IPS-11a (cell line): Measurements from ENCODE around the gene IYD.

Experiments used
- H3K4me3 ChIP-seq: one replicate; pipeline ENCODE4 v1.5.1; 2013; ENCODE audit warnings: low read depth, low read length, control low read depth

Gene IYD, protein sequence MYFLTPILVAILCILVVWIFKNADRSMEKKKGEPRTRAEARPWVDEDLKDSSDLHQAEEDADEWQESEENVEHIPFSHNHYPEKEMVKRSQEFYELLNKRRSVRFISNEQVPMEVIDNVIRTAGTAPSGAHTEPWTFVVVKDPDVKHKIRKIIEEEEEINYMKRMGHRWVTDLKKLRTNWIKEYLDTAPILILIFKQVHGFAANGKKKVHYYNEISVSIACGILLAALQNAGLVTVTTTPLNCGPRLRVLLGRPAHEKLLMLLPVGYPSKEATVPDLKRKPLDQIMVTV

DNA sequence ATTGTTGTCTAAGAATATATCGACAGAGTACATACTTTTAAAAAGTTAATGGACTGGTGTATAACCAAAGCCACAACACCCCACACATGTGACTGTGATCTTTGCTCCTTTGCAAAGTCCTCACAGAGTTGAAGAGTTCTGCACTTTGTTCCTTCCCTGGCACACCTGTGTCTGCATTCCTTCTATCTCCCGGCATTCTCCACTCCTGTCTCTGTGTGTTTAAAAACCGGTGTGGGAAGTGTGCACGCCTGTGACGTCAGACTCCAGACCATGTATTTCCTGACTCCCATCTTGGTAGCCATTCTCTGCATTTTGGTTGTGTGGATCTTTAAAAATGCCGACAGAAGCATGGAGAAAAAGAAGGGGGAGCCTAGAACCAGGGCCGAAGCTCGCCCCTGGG, at the start of gene IYD:
IYD (plus strand) TSS at position 251 of the 400 bp plus-strand sequence; CDS start at position 271, 20 bp downstream.
- H3K4me3 ChIP-seq: no peak within 1 kb of the TSS

DNA sequence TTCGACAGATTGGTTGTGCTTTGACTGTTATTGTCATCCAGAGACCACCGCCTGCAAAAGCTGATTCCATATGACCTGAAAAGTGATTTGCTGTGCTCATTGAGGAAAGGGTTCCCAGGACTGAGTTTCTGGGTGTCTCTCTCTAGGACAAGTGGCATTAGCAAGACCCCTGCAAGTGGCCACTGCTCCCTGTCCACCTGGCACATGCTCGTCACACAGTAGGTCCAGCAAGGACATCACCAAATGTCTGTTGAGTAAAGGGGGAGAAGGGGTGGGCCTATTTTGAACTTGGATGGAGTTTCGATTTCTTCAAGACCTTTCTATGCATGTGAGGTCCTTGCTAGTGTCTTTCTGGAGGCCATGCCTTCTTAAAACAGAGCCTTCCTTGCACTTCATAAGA, 48.9 kb upstream of the IYD start:
- H3K4me3 ChIP-seq: no peak overlapping the region

DNA sequence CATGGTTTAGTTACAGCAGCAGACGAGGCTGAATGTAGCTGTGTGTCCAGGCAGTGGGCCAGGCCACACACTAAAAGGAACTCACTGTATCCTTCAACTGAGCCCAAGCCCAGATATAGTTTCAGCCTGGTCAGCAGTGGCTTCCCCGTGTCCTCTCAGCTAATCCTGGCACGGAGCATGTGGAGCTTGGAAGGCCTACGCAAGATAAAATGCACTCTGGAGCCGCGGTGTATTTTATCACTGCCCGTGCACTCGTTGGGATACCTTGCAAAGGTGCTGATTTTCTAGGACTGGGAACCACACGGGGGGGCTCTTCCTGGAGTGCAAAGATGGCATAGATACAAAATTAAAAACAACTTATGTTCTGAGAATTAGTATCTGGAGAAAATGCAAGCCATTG, 48.4 kb upstream of the IYD start:
- H3K4me3 ChIP-seq: no peak overlapping the region

DNA sequence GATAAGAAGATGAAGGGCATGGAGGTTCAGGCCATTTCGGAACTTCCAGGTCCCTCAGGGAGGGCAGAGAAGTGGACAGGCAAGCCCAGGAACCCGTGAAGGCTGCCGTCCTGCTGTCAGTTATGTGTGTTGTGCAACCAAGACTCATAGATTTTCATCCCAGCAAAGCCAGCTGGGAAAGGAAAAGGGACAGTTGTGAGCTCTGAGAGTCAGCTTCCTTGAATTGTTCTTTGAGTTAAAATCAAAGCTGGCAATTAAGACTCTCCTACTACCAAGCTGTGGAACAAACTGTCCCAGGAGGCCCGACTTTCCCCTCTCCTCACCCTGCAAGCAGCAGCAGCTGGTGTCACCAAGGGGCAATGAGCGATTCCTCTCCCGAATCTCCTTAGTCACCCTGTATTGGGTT, 46.3 kb upstream of the IYD start:
- H3K4me3 ChIP-seq: no peak overlapping the region

DNA sequence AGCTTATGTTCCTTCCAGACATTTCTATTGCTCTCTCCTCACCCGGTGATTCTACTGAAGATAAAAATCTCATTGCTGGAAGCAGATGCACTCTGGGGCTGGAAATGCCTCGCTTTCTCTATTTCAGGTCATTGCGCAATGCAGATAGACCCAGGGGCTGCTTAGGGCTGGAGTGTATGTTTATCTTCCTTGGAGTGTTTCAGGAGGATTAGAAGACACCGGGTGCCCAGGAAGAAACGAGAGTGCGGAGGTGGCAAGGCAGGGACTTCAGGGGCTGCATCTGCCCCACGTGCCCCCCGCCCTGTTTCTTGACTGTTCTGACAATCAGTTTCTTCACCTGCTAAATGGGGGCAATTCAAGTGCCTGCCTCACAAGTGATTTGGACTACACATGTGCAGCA, 45.6 kb upstream of the IYD start:
- H3K4me3 ChIP-seq: no peak overlapping the region

DNA sequence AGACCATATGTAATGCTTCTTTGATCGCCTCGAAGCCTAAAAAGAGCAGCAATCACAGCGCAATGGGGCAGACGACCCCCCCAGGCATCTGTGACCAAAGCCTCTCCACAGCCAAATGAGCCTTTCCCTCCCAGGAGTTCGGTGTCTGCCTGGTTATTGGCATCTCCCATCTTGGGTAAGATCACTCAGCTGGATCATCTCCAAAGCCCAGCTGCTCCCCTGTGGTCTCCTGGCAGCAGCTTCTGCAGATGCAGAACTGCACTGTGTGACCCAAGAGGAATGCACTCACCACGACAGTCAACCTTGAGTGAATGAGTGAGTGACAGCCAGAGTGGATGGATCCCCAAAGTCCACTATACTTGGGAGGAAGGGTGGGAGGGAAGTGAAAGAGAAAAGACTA, 44.8 kb upstream of the IYD start:
- H3K4me3 ChIP-seq: no peak overlapping the region

DNA sequence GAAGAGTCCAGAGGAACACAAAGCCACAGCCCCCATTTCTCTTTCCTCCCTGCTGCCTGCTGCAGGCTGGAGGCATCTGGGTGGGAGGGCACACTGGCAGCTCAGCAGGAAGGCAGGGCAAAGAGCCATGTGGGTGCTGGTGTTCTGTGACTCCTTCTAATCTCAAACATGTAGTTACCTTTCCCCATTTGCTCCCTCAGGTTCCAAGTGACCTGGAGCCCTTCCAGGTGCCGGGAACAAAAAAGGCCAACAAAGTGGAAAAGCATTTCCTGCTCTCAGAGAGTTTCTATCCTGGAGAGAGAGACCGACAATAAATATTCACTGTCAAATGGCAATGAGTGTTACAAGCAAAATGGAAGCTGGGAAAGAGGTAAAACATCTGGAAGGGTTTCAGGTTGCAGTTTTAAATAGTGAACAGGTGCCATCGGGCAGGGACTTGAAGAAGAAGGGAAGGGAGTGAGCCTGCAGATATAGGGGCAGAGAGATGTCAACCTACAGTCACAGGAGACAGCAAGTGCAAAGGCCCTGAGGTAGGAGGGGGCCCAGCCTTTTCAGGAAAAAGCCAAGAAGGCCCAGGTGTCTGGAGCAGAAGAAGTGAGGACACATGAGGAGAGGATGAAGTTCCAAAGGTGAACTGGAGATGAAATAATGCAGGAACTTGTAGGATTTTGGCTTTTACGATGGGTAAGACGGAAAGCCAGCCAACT, 43.6 kb upstream of the IYD start:
- no peak overlapping the region for H3K4me3 ChIP-seq

DNA sequence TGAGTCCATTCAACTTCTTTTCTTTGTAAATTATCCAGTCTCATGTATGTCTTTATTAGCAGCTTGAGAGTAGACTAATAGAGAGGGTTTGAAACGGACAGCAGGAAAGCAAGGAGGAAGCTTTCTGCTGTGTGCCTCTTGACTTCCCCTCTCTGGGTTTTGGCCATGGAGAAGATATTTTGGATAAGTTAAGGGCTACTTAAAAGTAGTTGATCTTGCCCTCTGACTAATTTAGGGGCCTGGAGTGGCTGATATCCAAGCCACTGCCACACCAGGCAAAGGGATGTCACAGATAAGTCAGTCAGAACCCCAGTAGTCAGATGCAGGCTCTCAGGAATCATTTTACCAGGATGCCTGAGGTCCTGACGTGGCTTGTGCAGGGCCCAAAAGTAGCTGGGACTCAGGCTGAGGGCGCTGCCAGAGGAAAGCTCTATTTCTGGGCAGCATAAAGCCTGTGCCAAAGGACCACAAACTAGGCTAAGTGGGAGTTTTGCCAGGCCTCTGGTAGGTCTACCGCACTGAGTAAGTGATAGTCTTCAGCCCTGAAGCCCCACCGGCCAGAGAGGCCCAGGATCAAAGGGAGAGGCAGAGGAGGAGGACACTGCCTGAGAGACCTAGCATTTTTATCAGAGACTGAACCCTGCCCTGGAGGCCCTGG, 41.6 kb upstream of the IYD start:
- H3K4me3 ChIP-seq: no peak overlapping the region

DNA sequence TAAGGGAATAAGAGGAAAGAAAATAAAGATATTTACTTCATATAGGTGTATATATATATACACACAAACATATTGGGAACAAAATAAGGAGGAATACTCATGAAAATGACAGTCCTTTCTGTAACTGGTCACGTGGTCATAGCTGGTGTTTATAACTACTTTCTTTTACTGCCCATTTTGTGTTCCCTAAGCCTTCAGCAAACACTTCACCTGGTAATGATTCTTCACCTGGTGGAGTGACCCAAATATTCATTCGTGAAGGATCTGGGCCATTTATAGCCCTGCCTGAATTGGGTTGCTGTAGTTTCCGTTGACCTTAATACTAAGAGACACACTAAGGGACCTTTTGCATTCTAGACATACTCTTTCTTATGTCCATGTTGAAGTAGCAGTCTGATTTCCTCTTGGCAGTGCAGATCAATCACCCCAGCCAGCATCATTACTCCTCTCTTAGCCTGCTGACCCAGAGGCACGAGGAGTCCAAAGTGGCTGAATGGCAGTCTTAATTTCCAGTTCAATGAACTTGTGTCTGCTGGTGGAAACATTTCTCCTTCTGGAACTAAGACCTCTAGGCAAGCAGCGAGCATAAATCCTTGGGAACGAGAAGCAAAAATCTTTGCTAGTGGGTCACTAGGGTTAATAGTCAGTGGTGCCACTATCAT, 39.9 kb upstream of the IYD start:
- H3K4me3 ChIP-seq: no peak overlapping the region

DNA sequence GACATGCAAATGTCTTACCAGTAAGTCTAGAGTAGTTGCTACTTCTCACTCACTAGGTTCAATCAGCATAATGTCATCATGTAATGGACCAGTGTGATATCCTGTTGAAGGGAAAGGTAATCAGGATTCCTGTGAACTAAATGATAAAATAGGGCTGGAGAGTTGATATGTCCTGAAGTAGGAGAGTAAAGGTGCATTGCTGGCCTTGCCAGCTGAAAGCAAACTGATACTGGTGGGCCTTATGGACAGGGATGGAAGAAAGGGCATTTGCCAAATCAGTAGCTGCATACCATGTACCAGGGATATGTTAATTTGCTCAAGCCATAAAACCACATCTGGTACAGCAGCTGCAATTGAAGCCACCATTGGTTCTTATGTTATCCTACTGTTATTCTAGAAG, 37.5 kb upstream of the IYD start:
- H3K4me3 ChIP-seq: no peak overlapping the region

DNA sequence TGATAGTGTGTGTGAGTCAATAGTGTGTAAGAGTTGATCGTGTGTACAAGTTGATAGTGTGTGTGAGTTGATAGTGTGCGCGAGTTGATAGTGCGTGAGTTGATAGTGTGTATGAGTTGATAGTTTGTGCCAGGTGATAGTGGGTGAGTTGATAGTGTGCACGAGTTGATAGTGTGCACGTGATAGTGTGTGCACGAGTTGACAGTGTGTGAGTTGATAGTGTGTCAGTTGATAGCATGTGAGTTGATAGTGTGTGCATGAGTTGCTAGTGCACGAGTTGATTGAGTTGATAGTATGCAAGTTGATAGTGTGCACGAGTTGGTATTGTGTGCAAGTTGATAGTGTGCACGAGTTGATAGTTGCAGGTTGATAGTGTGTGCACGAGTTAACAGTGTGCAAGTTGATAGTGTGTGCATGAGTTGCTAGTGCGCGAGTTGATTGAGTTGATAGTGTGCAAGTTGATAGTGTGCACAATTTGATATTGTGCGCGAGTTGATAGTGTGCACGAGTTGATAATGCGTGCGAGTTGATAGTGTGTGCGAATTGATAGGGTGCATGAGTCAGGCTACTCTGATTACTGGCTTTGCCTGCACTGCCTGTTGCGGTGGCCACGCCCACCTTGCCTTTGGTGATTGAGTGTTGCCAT, 35.8 kb upstream of the IYD start:
- no peak overlapping the region for H3K4me3 ChIP-seq

DNA sequence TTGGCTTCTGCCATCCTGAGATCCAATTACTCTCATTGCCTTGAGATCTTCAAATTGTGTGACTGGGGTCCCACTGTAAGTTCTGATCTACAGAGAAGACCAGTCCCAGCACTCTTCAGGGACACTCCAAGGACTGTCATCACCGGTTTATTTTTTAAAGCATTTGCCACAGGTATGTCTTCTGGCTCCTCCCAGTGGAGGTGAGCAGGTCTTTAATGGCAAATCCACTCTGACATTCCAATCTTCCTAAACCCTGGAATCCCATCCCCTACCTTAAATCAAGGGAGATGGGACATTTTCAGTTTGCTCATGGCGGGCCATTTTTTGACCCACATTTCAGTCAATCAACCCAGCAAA, 35.2 kb upstream of the IYD start:
- no peak overlapping the region for H3K4me3 ChIP-seq

DNA sequence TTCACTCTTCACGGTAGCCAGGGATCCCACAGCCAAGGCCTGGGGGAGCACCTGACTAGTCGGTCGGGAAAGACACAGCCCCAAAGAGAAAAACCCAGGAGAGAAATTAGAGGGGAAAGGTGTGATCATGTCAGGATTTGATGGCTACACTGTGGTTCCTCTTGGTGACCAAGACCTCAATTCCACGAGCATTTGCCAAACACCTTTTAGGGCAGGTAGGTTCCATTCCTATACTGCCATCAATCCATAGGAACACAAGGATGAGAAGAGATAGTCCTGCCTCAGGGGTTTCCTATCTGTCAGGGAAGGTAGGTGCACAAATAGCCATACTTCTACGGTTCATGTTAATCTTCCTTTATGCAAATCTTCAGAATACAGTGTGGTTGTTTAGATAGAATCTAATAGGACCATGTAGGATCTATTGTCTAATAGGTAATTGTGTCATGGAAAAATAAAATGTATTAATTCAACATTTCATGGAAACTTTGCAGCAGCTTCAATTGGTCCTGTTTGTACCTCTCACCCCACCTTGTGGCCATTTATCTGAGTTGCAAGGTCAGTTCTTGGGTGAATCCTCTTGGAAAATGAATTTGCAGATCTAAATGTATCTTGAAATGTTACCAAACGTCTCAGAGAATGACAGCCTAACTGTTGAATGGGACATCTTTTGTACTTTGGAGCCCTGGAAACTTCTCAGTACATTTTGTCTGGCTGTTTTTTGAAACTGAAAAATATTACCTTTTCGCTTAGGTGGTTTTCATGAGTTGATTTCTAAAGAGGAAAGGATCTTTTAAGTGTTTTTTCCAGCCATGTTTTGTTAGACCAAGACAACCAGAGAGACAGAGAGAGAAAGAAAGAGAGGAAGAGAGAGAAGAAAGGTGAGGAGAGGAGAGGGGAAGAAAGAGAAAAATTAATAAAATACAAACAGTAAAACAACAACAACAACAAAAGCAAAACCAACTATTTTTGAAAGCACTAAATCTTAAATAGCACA, 33.7 kb upstream of the IYD start:
- no peak overlapping the region for H3K4me3 ChIP-seq

DNA sequence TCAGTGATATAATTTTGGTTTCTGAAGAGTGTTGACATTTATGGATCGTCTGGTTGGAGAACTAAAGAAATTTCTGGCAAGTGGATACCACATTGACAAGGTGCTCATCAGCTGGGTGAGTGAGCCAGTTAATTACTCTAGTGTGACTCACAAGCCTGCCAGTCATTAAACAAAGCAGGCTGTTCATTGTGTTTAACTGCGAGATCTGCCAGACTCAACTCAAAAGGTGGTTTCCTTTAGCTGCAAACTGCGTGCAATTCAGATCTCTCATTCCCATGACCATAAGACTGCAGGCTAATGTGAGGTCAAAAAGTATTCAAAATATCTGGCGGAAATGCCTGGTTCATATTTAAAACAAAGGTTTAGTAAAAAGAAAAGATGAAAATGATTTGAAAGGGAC, 32.5 kb upstream of the IYD start:
- no peak overlapping the region for H3K4me3 ChIP-seq

DNA sequence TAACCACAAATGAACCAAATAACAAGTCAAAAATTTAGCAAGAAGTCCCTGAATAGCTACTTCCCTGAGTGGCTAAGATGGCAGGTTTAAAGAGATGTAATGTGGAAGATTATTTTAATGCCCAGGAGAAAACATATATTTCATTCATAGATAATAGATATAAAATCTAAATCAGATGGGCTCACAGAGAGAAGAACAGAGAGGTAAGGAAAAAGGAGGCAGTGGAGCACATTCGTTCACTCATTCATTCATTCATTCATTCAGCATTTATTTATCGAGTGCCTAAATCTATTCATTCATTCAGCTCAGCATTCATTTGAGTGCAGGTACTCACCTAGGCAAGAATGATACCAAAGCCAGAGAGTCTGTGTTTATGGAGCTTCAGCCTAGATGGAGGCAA, 32.1 kb upstream of the IYD start:
- no peak overlapping the region for H3K4me3 ChIP-seq

DNA sequence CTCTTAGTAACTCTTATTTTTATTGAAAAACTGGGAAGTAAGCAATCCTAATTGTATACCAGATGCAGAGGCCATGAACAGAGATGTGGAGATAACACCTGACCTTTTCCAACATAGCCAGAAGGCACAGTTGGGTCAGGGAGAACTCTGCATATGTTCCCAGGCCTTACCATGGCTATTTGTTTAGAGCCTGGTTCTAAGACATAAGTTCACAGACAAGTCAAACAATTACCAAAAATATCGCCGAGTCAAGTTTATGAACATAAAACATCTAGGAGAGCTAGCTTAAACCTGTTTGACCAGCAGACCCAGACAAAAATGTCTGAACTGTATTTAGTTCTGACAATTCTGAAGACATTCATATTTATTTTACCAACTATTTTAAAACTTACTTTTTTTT, 26.7 kb upstream of the IYD start:
- no peak overlapping the region for H3K4me3 ChIP-seq

DNA sequence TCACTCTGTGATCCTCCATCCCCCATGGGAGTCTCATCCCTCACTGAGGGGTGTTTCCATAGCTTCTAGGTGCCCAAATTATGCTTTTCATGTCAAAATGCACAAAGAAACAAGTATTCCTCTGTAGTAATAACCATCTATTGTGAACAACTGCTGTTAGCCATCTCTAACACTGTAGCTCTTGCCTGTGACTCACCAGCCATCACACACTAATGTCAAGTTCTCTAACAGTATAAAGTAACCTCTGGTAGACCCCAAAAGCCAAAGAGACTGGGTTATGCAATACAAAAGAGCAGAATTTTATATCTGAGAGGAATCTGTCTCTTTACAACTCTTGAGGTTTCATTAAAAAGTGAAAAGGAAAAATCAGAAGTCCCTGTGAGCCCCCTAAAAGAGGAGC, 25.4 kb upstream of the IYD start:
- no peak overlapping the region for H3K4me3 ChIP-seq

DNA sequence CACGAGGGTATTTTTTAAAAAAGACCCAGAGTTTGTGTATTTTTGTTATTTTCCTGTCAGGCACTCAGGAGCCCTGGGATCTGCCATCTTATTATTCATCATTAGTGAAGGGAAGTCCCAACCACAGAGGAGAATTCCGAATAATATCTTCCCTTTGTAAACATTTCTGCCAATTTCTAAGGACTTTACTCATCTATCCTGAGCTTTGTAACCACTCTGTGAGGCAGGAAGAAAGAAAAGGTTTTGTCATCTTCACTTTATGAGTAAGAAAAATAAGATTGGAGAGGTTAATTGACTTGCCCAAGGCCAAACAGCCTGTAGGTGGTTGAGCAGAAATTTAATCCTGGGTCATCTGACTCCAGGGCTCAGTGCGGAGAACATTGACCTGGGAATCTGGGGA, 23.0 kb upstream of the IYD start:
- no peak overlapping the region for H3K4me3 ChIP-seq

DNA sequence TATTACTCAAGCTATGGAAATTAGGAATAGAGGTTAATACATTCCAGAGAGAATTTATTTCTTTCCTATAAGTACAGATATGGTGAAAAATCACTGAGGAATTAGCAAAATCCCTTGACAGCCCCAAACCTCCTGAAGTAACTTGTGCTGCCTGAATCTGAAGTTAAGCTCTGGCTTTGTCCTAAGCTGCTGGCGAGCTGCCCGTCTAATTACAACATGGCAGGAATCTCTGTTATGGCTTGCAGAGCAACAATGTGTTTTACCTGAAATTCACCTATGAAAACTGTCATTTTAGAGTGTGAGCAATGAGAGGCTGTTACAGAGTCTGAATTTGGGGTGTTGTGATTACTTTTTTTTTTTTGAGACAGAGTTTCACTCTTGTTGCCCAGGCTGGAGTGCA, 22.5 kb upstream of the IYD start:
- H3K4me3 ChIP-seq: no peak overlapping the region

DNA sequence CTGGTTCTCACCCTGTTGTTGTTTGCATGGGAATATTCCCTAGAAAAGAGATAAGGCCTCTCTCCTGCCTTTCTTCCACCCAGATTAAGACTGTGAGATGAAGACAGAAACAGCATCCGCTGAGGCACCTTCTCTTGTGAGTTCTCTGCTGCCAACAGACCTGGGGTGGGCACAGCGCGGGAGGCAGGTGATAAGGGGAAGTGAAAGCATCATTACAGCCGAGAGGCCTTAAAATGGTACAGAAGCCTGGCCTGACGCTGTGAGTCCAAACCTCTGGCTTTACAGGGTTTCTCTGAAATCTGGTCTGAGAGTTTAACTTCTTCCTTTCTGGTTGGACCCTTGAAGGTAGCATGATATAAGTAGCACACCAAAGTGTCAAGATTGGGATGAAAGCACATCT, 21.0 kb upstream of the IYD start:
- H3K4me3 ChIP-seq: no peak overlapping the region
